Mucosa of descending colon (tissue), 3 donors: ENCODE data around the gene KRTAP3-3. TPM values are rescaled to one million over a fixed set of nuclear protein-coding genes. Genes with fewer than 3 reads are reported as not detected.

Experiments used
- ATAC-seq: fragments of 200-7000 bp; cut with Tn5 transposase; one replicate; pipeline ENCODE4 v1.9.1; 2020; ENCODE audit warnings: mild to moderate bottlenecking, moderate library complexity
- DNase-seq, 3 donors: peaks; one replicate each; pipeline ENCODE4 v3.0.0-alpha.2; 2020
- H3K36me3 ChIP-seq: fragments of 200-600 bp; one replicate; pipeline ENCODE4 v1.8.0; 2021; ENCODE audit warnings: low read depth, mild to moderate bottlenecking
- H3K4me1 ChIP-seq: fragments of 200-600 bp; one replicate; pipeline ENCODE4 v1.8.0; 2021; ENCODE audit warnings: low read depth, mild to moderate bottlenecking
- H3K4me3 ChIP-seq: fragments of 200-600 bp; one replicate; pipeline ENCODE4 v1.8.0; 2021; ENCODE audit warnings: mild to moderate bottlenecking
- H3K9me3 ChIP-seq: fragments of 200-600 bp; one replicate; pipeline ENCODE4 v1.8.0; 2021; ENCODE audit warnings: mild to moderate bottlenecking
- CTCF ChIP-seq: fragments of 200-600 bp; IDR thresholded peaks from one replicate; pipeline ENCODE4 v1.8.0; 2022; ENCODE audit warnings: antibody characterized with exemption, mild to moderate bottlenecking
- intact Hi-C, 2 donors: fragments of 100-400 bp; cut with DNase I in 1 of 2; cut with micrococcal nuclease in 1 of 2; formaldehyde crosslinking; loops; one replicate each; pipeline versions ENCODE4 v1.11.0 to v1.11.1; 2022; cut with DNase I, micrococcal nuclease
- total RNA-seq, 3 donors: library from RNA; stranded (reverse); fragmentation: NEBNext Ultra II Directional in 2 of 3; extraction: Animal tissue kit (Norgen Biotek cat#: 25700) in 2 of 3; gene quantifications; one replicate each; pipeline versions ENCODE4 v1.2.1 to v1.2.4, GENCODE V29; 2021 to 2023
- donor health status: DM: no; HTN: no; CAD: no; lungs with moderate emphysema.
- donor health status: DM: no; HTN: no; CAD: no.
- donor health status: DM: no; HTN: yes; CAD: no.

Gene KRTAP3-3
- total RNA-seq, 3 donors from 2014 or later = not detected

- Histone ChIP-seq H3K4me1 (no peaks in the 10 kb centered on the region), H3K4me3 (no peak overlapping the region), H3K9me3 (no peaks in the 10 kb centered on the region), H3K36me3 (no peaks in the 10 kb centered on the region)
- ATAC-seq (no peak), DNase-seq (no peak)
- TF ChIP-seq CTCF = no peak
- intact Hi-C loops = no loop called here
Observed at GRCh38 chr17:40956401-40957254, 37.3 kb downstream of the KRTAP3-3 start.

- Histone ChIP-seq H3K4me3 (no peak overlapping the region), H3K9me3 (no peaks in the 10 kb centered on the region), H3K36me3 (no peaks in the 10 kb centered on the region), H3K4me1 (no peaks in the 10 kb centered on the region)
- no peak for DNase-seq
- TF ChIP-seq CTCF = no peak
- intact Hi-C loops = no loop called here
- no peak for ATAC-seq
Observed at GRCh38 chr17:40953881-40954280, 40.1 kb downstream of the KRTAP3-3 start.

- DNase-seq (no peak), ATAC-seq (no peak)
- Histone ChIP-seq H3K4me3 (no peak overlapping the region), H3K9me3 (no peaks in the 10 kb centered on the region), H3K36me3 (no peaks in the 10 kb centered on the region), H3K4me1 (no peaks in the 10 kb centered on the region)
- no peak for TF ChIP-seq CTCF
- intact Hi-C loops = no loop called here
Observed at GRCh38 chr17:40952661-40953060, 41.3 kb downstream of the KRTAP3-3 start.

GRCh38 chr17:40952154-40952553, 41.8 kb downstream of the KRTAP3-3 start:
- intact Hi-C loops = no loop called here
- Histone ChIP-seq H3K4me3 (no peak overlapping the region), H3K9me3 (no peaks in the 10 kb centered on the region), H3K4me1 (no peaks in the 10 kb centered on the region), H3K36me3 (no peaks in the 10 kb centered on the region)
- DNase-seq (no peak), ATAC-seq (no peak)
- no peak for TF ChIP-seq CTCF

- DNase-seq (no peak), ATAC-seq (no peak)
- Histone ChIP-seq H3K4me3 (no peak overlapping the region), H3K4me1 (no peaks in the 10 kb centered on the region), H3K36me3 (no peaks in the 10 kb centered on the region), H3K9me3 (no peaks in the 10 kb centered on the region)
- intact Hi-C loops = no loop called here
- TF ChIP-seq CTCF = no peak
Observed at GRCh38 chr17:40951011-40951622, 42.8 kb downstream of the KRTAP3-3 start.
